Measurements from ENCODE around the gene MED28.
"Not testable (repeated sequence)": the region's sequence is repeated elsewhere in the genome, so short reads cannot be mapped to it uniquely, and the experiment has no call there.

The MED28 gene

GRCh38 chr4:17639136-17639535 is 24.7 kb downstream of the MED28 start:
- Histone ChIP-seq H3K4me1 (ENCODE audit: control insufficient read depth, insufficient read depth, low read length) (no peaks in the 10 kb centered on the region), H3K36me3 (ENCODE audit: control insufficient read depth, insufficient read depth, low read length) (peaks cover 15% of the 10 kb centered on the region), H3K9me3 (ENCODE audit: control insufficient read depth, low read length) (no peaks in the 10 kb centered on the region), H3K4me3 (ENCODE audit: insufficient read depth, low read depth, low read length) (no peak overlapping the region), H3K27ac (ENCODE audit: insufficient read depth, low read depth, low read length, poor library complexity, severe bottlenecking) (no peak overlapping the region), H3K27me3 (ENCODE audit: control insufficient read depth, insufficient read depth, low read length, poor library complexity, severe bottlenecking) (no peaks in the 10 kb centered on the region)
- WGBS, 2 experiments = 89% methylated on average over 7 of the region's 7 CpGs

GRCh38 chr4:17642398-17642783 is 27.9 kb downstream of the MED28 start:
- Histone ChIP-seq H3K27me3 (ENCODE audit: control insufficient read depth, insufficient read depth, low read length, poor library complexity, severe bottlenecking) (no peaks in the 10 kb centered on the region), H3K9me3 (ENCODE audit: control insufficient read depth, low read length) (no peaks in the 10 kb centered on the region), H3K4me3 (ENCODE audit: insufficient read depth, low read depth, low read length) (no peak overlapping the region), H3K4me1 (ENCODE audit: control insufficient read depth, insufficient read depth, low read length) (no peaks in the 10 kb centered on the region), H3K36me3 (ENCODE audit: control insufficient read depth, insufficient read depth, low read length) (peaks cover 6% of the 10 kb centered on the region), H3K27ac (ENCODE audit: insufficient read depth, low read depth, low read length, poor library complexity, severe bottlenecking) (no peak overlapping the region)
- WGBS, 2 experiments = 85 to 93% methylated on average over 1 of the region's 1 CpG

- Histone ChIP-seq H3K4me1 (ENCODE audit: control insufficient read depth, insufficient read depth, low read length) (no peaks in the 10 kb centered on the region), H3K36me3 (ENCODE audit: control insufficient read depth, insufficient read depth, low read length) (peaks cover 6% of the 10 kb centered on the region), H3K27ac (ENCODE audit: insufficient read depth, low read depth, low read length, poor library complexity, severe bottlenecking) (no peak overlapping the region), H3K4me3 (ENCODE audit: insufficient read depth, low read depth, low read length) (no peak overlapping the region), H3K27me3 (ENCODE audit: control insufficient read depth, insufficient read depth, low read length, poor library complexity, severe bottlenecking) (no peaks in the 10 kb centered on the region), H3K9me3 (ENCODE audit: control insufficient read depth, low read length) (no peaks in the 10 kb centered on the region)
- 85 to 90% methylated on average over 3 of the region's 3 CpGs for WGBS, 2 experiments
Observed at GRCh38 chr4:17646693-17647092, 32.3 kb downstream of the MED28 start.

GRCh38 chr4:17647176-17647806 is 32.9 kb downstream of the MED28 start:
- no peak overlapping the region for H3K27ac ChIP-seq (ENCODE audit: insufficient read depth, low read depth, low read length, poor library complexity, severe bottlenecking)
- 89 to 94% methylated on average over 9 of the region's 9 CpGs for WGBS, 2 experiments
- no peaks in the 10 kb centered on the region for H3K4me1 ChIP-seq (ENCODE audit: control insufficient read depth, insufficient read depth, low read length)
- no peak overlapping the region for H3K4me3 ChIP-seq (ENCODE audit: insufficient read depth, low read depth, low read length)
- H3K27me3 ChIP-seq (ENCODE audit: control insufficient read depth, insufficient read depth, low read length, poor library complexity, severe bottlenecking) = no peaks in the 10 kb centered on the region
- no peaks in the 10 kb centered on the region for H3K9me3 ChIP-seq (ENCODE audit: control insufficient read depth, low read length)
- peaks cover 4% of the 10 kb centered on the region for H3K36me3 ChIP-seq (ENCODE audit: control insufficient read depth, insufficient read depth, low read length)

GRCh38 chr4:17647927-17648326 is 33.5 kb downstream of the MED28 start:
- WGBS, 2 experiments = 84 to 89% methylated on average over 5 of the region's 5 CpGs
- Histone ChIP-seq H3K27me3 (ENCODE audit: control insufficient read depth, insufficient read depth, low read length, poor library complexity, severe bottlenecking) (no peaks in the 10 kb centered on the region), H3K4me3 (ENCODE audit: insufficient read depth, low read depth, low read length) (no peak overlapping the region), H3K9me3 (ENCODE audit: control insufficient read depth, low read length) (no peaks in the 10 kb centered on the region), H3K36me3 (ENCODE audit: control insufficient read depth, insufficient read depth, low read length) (no peaks in the 10 kb centered on the region), H3K4me1 (ENCODE audit: control insufficient read depth, insufficient read depth, low read length) (no peaks in the 10 kb centered on the region), H3K27ac (ENCODE audit: insufficient read depth, low read depth, low read length, poor library complexity, severe bottlenecking) (no peak overlapping the region)

- Histone ChIP-seq H3K4me1 (ENCODE audit: control insufficient read depth, insufficient read depth, low read length) (no peaks in the 10 kb centered on the region), H3K4me3 (ENCODE audit: insufficient read depth, low read depth, low read length) (no peak overlapping the region), H3K36me3 (ENCODE audit: control insufficient read depth, insufficient read depth, low read length) (no peaks in the 10 kb centered on the region), H3K9me3 (ENCODE audit: control insufficient read depth, low read length) (no peaks in the 10 kb centered on the region), H3K27me3 (ENCODE audit: control insufficient read depth, insufficient read depth, low read length, poor library complexity, severe bottlenecking) (no peaks in the 10 kb centered on the region), H3K27ac (ENCODE audit: insufficient read depth, low read depth, low read length, poor library complexity, severe bottlenecking) (no peak overlapping the region)
- WGBS, 2 experiments = 97 to 98% methylated on average over 2 of the region's 2 CpGs
Observed at GRCh38 chr4:17650406-17650805, 36.0 kb downstream of the MED28 start.

GRCh38 chr4:17654701-17655100 is 40.3 kb downstream of the MED28 start:
- Histone ChIP-seq H3K27ac (ENCODE audit: insufficient read depth, low read depth, low read length, poor library complexity, severe bottlenecking) (no peak overlapping the region), H3K27me3 (ENCODE audit: control insufficient read depth, insufficient read depth, low read length, poor library complexity, severe bottlenecking) (no peaks in the 10 kb centered on the region), H3K9me3 (ENCODE audit: control insufficient read depth, low read length) (no peaks in the 10 kb centered on the region), H3K4me3 (ENCODE audit: insufficient read depth, low read depth, low read length) (no peak overlapping the region), H3K4me1 (ENCODE audit: control insufficient read depth, insufficient read depth, low read length) (no peaks in the 10 kb centered on the region), H3K36me3 (ENCODE audit: control insufficient read depth, insufficient read depth, low read length) (no peaks in the 10 kb centered on the region)
- 84 to 85% methylated on average over 8 of the region's 8 CpGs for WGBS, 2 experiments

GRCh38 chr4:17657090-17657489 is 42.6 kb downstream of the MED28 start:
- WGBS, 2 experiments = 88 to 92% methylated on average over 1 of the region's 1 CpG
- no peaks in the 10 kb centered on the region for H3K27me3 ChIP-seq (ENCODE audit: control insufficient read depth, insufficient read depth, low read length, poor library complexity, severe bottlenecking)
- no peaks in the 10 kb centered on the region for H3K36me3 ChIP-seq (ENCODE audit: control insufficient read depth, insufficient read depth, low read length)
- H3K27ac ChIP-seq (ENCODE audit: insufficient read depth, low read depth, low read length, poor library complexity, severe bottlenecking) = no peak overlapping the region
- H3K9me3 ChIP-seq (ENCODE audit: control insufficient read depth, low read length) = no peaks in the 10 kb centered on the region
- no peaks in the 10 kb centered on the region for H3K4me1 ChIP-seq (ENCODE audit: control insufficient read depth, insufficient read depth, low read length)
- H3K4me3 ChIP-seq (ENCODE audit: insufficient read depth, low read depth, low read length) = no peak overlapping the region

GRCh38 chr4:17657849-17658248 is 43.4 kb downstream of the MED28 start:
- 88 to 90% methylated on average over 9 of the region's 9 CpGs for WGBS, 2 experiments
- Histone ChIP-seq H3K36me3 (ENCODE audit: control insufficient read depth, insufficient read depth, low read length) (no peaks in the 10 kb centered on the region), H3K27me3 (ENCODE audit: control insufficient read depth, insufficient read depth, low read length, poor library complexity, severe bottlenecking) (no peaks in the 10 kb centered on the region), H3K9me3 (ENCODE audit: control insufficient read depth, low read length) (no peaks in the 10 kb centered on the region), H3K4me3 (ENCODE audit: insufficient read depth, low read depth, low read length) (no peak overlapping the region), H3K4me1 (ENCODE audit: control insufficient read depth, insufficient read depth, low read length) (no peaks in the 10 kb centered on the region), H3K27ac (ENCODE audit: insufficient read depth, low read depth, low read length, poor library complexity, severe bottlenecking) (no peak overlapping the region)

- 94 to 96% methylated on average over 8 of the region's 8 CpGs for WGBS, 2 experiments
- H3K27me3 ChIP-seq (ENCODE audit: control insufficient read depth, insufficient read depth, low read length, poor library complexity, severe bottlenecking); H3K36me3 ChIP-seq (ENCODE audit: control insufficient read depth, insufficient read depth, low read length); H3K4me3 ChIP-seq (ENCODE audit: insufficient read depth, low read depth, low read length); H3K4me1 ChIP-seq (ENCODE audit: control insufficient read depth, insufficient read depth, low read length); H3K9me3 ChIP-seq (ENCODE audit: control insufficient read depth, low read length); H3K27ac ChIP-seq (ENCODE audit: insufficient read depth, low read depth, low read length, poor library complexity, severe bottlenecking): not testable (repeated sequence)
Observed at GRCh38 chr4:17659196-17659595, 44.8 kb downstream of the MED28 start.

GRCh38 chr4:17662694-17663093 is 48.3 kb downstream of the MED28 start:
- WGBS, 2 experiments = 84 to 91% methylated on average over 3 of the region's 3 CpGs
- Histone ChIP-seq H3K4me3 (ENCODE audit: insufficient read depth, low read depth, low read length) (no peak overlapping the region), H3K27ac (ENCODE audit: insufficient read depth, low read depth, low read length, poor library complexity, severe bottlenecking) (no peak overlapping the region), H3K9me3 (ENCODE audit: control insufficient read depth, low read length) (no peaks in the 10 kb centered on the region), H3K36me3 (ENCODE audit: control insufficient read depth, insufficient read depth, low read length) (no peaks in the 10 kb centered on the region), H3K27me3 (ENCODE audit: control insufficient read depth, insufficient read depth, low read length, poor library complexity, severe bottlenecking) (no peaks in the 10 kb centered on the region), H3K4me1 (ENCODE audit: control insufficient read depth, insufficient read depth, low read length) (no peaks in the 10 kb centered on the region)

Data from ectodermal cell (in vitro differentiated cells).